SH-SY5Y (cell line): ENCODE measurements around the gene HMCN2.

Source experiments
- GATA2 ChIP-seq: IDR thresholded peaks from 2 replicates; pipeline ENCODE4 v1.6.1; 2011; ENCODE audit warnings: mild to moderate bottlenecking, low read depth, low read length
- GATA3 ChIP-seq: IDR thresholded peaks from 2 replicates; pipeline ENCODE4 v1.6.1; 2011; ENCODE audit warnings: low read depth, mild to moderate bottlenecking, low read length, moderate library complexity

DNA sequence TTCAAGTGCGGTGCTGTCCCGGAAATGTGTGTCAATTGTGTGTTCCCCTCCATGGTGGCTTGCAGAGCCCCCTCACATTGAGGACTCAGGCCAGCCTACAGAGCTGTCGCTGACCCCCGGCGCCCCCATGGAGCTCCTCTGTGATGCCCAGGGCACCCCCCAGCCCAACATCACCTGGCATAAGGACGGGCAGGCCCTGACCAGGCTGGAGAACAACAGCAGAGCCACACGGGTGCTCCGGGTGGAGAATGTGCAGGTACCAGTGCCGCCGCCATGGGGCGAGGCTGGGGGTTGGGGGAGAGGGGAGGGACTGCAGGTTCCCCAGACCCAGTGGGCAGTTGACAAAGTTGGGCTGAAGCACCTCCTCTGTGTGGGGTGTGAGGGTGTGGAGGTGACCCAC, 128.8 kb downstream of the HMCN2 start:
- TF ChIP-seq GATA2, result no peak
- no peak for TF ChIP-seq GATA3
